Spleen (tissue), 11 donors: ENCODE data around the gene PMF1. TPM values are rescaled to one million over a fixed set of nuclear protein-coding genes. Genes with fewer than 3 reads are reported as not detected.

Source experiments
- DNase-seq: peaks from one replicate; pipeline ENCODE4 v3.0.0-alpha.2; 2020
- H3K27ac ChIP-seq, 8 donors: fragments of 200-600 bp; sonication (generic) in 7 of 8; 1 replicate in 4 of 8; 2 replicates in 4 of 8; pipeline versions ENCODE4 v1.5.0 to v1.8.0; 2016 to 2021; ENCODE audit warnings: inconsistent platforms in 4 of 8, mild to moderate bottlenecking in 4 of 8, moderate library complexity in 1 of 8
- H3K27me3 ChIP-seq, 7 donors: fragments of 200-600 bp; sonication (generic) in 6 of 7; replicated peaks in 1 of 7; 1 replicate in 4 of 7; 2 replicates in 3 of 7; pipeline versions ENCODE4 v1.5.0 to v1.8.0; 2016 to 2021; ENCODE audit warnings: inconsistent platforms in 3 of 7, mild to moderate bottlenecking in 1 of 7
- H3K36me3 ChIP-seq, 6 donors: fragments of 200-600 bp; sonication (generic) in 5 of 6; 1 replicate in 4 of 6; 2 replicates in 2 of 6; pipeline versions ENCODE4 v1.5.0 to v1.8.0; 2016 to 2021; ENCODE audit warnings: inconsistent platforms in 2 of 6
- H3K4me1 ChIP-seq, 6 donors: fragments of 200-600 bp; sonication (generic) in 5 of 6; 1 replicate in 3 of 6; 2 replicates in 3 of 6; pipeline versions ENCODE4 v1.5.0 to v1.8.0; 2016 to 2021; ENCODE audit warnings: inconsistent platforms in 3 of 6
- H3K4me3 ChIP-seq, 8 donors: fragments of 200-600 bp; sonication (generic) in 7 of 8; 1 replicate in 4 of 8; 2 replicates in 4 of 8; pipeline versions ENCODE4 v1.5.0 to v1.8.0; 2016 to 2021; ENCODE audit warnings: inconsistent platforms in 4 of 8, mild to moderate bottlenecking in 4 of 8, moderate library complexity in 2 of 8
- H3K9me3 ChIP-seq, 8 donors: fragments of 200-600 bp; sonication (generic) in 7 of 8; 1 replicate in 4 of 8; 2 replicates in 4 of 8; pipeline versions ENCODE4 v1.5.0 to v1.8.0; 2016 to 2021; ENCODE audit warnings: inconsistent platforms in 4 of 8
- POLR2A ChIP-seq, 3 donors: fragments of 450-650 bp; IDR thresholded peaks; one replicate each; pipeline ENCODE4 v1.5.1; 2017; ENCODE audit warnings: antibody characterized with exemption in 3 of 3, mild to moderate bottlenecking in 1 of 3
- POLR2AphosphoS5 ChIP-seq, 3 donors: sonication (generic); formaldehyde crosslinking; IDR thresholded peaks; one replicate each; pipeline ENCODE4 v1.5.1; 2017; ENCODE audit warnings: antibody characterized with exemption in 3 of 3
- WGBS, 5 donors: extraction: QIAGEN DNeasy Blood & Tissue Kit in 3 of 5; methylation state at CpG; one replicate each; pipeline versions ENCODE4 v1.1.5 to v1.1.7; 2013 to 2018; 5-methylcytosine and 5-hydroxymethylcytosine counted together
- intact Hi-C: fragments of 100-400 bp; cut with DNase I; formaldehyde crosslinking; loops from one replicate; pipeline ENCODE4 v1.15.0; 2023; ENCODE audit warnings: low total_unique reads
- polyA plus RNA-seq, 3 donors: library from polyadenylated mRNA; stranded (reverse); fragments of 200-250 nt; gene quantifications; one replicate each; pipeline ENCODE4 v1.2.1, GENCODE V29; 2013
- total RNA-seq, 7 donors: library from RNA; depleted of rRNA in 3 of 7; stranded (reverse); fragments of >200 nt in 3 of 7; fragmentation: NEBNext Ultra II Directional in 4 of 7; extraction: Animal tissue kit (Norgen Biotek cat#: 25700) in 4 of 7; gene quantifications; one replicate each; pipeline versions ENCODE4 v1.1.0 to v1.2.1, GENCODE V29; 2016 to 2021
- TF ChIP-seq, protein P1 (sequence below), 11 experiments: fragments of 200-600 bp in 7 of 11; fragments of 450-650 bp in 4 of 11; sonication (generic) in 4 of 11; IDR thresholded peaks in 8 of 11; conservative IDR thresholded peaks in 3 of 11; 1 replicate in 7 of 11; 2 replicates in 4 of 11; pipeline versions ENCODE4 v1.4.0 to v1.8.0; 2016 to 2021; ENCODE audit warnings: antibody characterized with exemption in 11 of 11, inconsistent platforms in 4 of 11, mild to moderate bottlenecking in 1 of 11
- donor health status: healthy with polysubstance abuse.
- donor health status: DM: no; HTN: no; CAD: no; lungs with moderate emphysema.
- donor health status: DM: no; HTN: no; CAD: no.
- donor health status: Bipolar disorder and iron deficiency.
- donor health status: healthy.
- donor health status: DM: no; HTN: no; CAD: no.
- donor health status: DM: yes; HTN: yes; CAD: no.

Gene PMF1
- total and polyA plus RNA-seq, 10 donors: 43.8 to 97.6 (median 60.4) TPM

DNA sequence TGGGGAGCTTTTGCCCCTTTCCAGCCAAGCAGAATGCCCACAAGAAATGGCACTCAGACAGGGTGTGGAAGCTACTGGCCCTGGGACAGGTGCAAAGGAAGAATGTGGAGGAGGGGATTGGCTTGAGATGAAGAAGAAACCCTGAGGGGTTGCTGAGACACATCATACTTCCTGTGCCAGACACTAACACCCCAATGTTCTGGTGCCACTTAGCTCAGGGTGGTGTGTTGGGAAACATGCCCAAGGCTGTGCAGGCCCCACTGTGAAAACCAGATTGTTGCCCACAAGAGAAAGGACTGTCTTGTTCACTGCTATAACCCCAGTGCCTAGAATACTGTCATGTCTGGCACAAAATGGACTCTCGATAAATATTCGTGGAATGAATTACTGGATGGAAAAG lies 44.9 kb downstream of the PMF1 start:
- intact Hi-C loops: no loop called here
- Histone ChIP-seq H3K9me3 (no peaks in the 10 kb centered on the region), H3K4me1 (peaks cover 0 to 29% (median 2%) of the 10 kb centered on the region in 6 donors), H3K4me3 (no peak overlapping the region), H3K27me3 (no peaks in the 10 kb centered on the region), H3K27ac (no peak overlapping the region), H3K36me3 (peaks cover 7 to 100% (median 95%) of the 10 kb centered on the region in 6 donors)
- TF ChIP-seq, protein P1, sequence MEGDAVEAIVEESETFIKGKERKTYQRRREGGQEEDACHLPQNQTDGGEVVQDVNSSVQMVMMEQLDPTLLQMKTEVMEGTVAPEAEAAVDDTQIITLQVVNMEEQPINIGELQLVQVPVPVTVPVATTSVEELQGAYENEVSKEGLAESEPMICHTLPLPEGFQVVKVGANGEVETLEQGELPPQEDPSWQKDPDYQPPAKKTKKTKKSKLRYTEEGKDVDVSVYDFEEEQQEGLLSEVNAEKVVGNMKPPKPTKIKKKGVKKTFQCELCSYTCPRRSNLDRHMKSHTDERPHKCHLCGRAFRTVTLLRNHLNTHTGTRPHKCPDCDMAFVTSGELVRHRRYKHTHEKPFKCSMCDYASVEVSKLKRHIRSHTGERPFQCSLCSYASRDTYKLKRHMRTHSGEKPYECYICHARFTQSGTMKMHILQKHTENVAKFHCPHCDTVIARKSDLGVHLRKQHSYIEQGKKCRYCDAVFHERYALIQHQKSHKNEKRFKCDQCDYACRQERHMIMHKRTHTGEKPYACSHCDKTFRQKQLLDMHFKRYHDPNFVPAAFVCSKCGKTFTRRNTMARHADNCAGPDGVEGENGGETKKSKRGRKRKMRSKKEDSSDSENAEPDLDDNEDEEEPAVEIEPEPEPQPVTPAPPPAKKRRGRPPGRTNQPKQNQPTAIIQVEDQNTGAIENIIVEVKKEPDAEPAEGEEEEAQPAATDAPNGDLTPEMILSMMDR (IDR thresholded peaks at IDR 0.05 in 8 of 11, conservative IDR thresholded peaks at IDR 0.05 in 3 of 11): no peak
- TF ChIP-seq POLR2AphosphoS5 (IDR thresholded peaks at IDR 0.05) (no peak), POLR2A (IDR thresholded peaks at IDR 0.05) (no peak)
- DNase-seq: no peak
- WGBS, 5 donors: 78 to 86% (median 83%) methylated on average over 2 of the region's 2 CpGs

DNA sequence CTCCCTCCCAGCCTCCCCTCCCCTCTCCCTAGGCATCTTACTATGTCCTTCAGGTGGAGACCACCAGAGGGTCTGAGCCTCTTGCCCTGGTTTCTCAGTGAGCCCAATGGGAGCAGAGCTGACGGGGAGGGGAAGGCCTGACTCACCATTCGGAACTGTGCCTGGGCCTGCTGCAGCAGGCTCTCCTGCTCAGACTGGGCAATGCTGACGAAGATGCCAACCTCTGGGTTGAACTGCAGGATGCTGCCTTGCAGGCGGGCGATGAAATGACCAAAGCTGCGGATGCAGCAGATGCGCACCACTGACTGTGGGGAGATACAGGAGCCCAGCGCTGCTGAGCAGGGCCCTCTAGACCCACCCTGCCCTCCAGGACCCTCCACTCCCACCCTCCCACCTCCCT lies 46.1 kb downstream of the PMF1 start:
- H3K36me3 ChIP-seq: peaks cover 7 to 100% (median 95%) of the 10 kb centered on the region in 6 donors
- WGBS, 5 donors: 91 to 98% (median 95%) methylated on average over 6 to 8 of the region's 8 CpGs

DNA sequence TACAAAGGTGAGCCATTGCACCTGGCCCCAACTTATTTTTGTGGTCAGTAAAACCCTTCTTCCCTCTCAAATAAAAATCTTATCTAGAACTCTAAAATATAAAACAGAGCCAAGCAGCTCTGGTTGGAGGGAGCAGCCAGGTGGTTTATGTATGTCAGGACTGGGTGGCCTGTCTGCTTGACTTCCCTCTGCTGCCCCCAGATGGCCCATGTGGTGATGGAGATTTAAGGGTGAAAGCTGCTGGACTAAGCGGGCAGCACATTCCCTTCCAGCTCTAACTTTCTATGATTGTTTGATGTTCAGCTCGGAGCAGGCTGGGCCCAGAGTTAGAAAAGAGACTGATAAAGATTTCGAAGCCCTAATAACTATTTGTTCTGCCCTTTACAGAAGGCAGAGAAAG lies 47.0 kb downstream of the PMF1 start:
- WGBS, 5 donors: 75 to 85% (median 80%) methylated on average over 3 of the region's 3 CpGs
- peaks cover 0 to 27% (median 2%) of the 10 kb centered on the region in 6 donors for H3K4me1 ChIP-seq
- TF ChIP-seq, protein P1 (IDR thresholded peaks at IDR 0.05 in 8 of 11, conservative IDR thresholded peaks at IDR 0.05 in 3 of 11): no peak
- TF ChIP-seq POLR2A (IDR thresholded peaks at IDR 0.05) (no peak), POLR2AphosphoS5 (IDR thresholded peaks at IDR 0.05) (no peak)
- no peak overlapping the region for H3K4me3 ChIP-seq
- peak overlapping the region in 4 of 8 donors; percentile 54 to 63 (median 61) for H3K27ac ChIP-seq
- intact Hi-C loops: no loop called here
- H3K27me3 ChIP-seq: no peaks in the 10 kb centered on the region
- H3K36me3 ChIP-seq: peaks cover 7 to 100% (median 94%) of the 10 kb centered on the region in 6 donors
- no peaks in the 10 kb centered on the region for H3K9me3 ChIP-seq
- no peak for DNase-seq

More for the DNA sequence above, 46.1 kb downstream of the PMF1 start:
- Histone ChIP-seq H3K4me1 (peaks cover 0 to 27% (median 2%) of the 10 kb centered on the region in 6 donors), H3K9me3 (no peaks in the 10 kb centered on the region), H3K27me3 (no peaks in the 10 kb centered on the region), H3K27ac (peak overlapping the region in 2 of 8 donors; percentile 54 to 63), H3K4me3 (no peak overlapping the region)
- no peak for DNase-seq
- TF ChIP-seq POLR2A (IDR thresholded peaks at IDR 0.05) (no peak), POLR2AphosphoS5 (IDR thresholded peaks at IDR 0.05) (peak in 1 of 3 donors; percentile 27)
- TF ChIP-seq, protein P1 (IDR thresholded peaks at IDR 0.05 in 8 of 11, conservative IDR thresholded peaks at IDR 0.05 in 3 of 11): no peak
- intact Hi-C loops: no loop called here

DNA sequence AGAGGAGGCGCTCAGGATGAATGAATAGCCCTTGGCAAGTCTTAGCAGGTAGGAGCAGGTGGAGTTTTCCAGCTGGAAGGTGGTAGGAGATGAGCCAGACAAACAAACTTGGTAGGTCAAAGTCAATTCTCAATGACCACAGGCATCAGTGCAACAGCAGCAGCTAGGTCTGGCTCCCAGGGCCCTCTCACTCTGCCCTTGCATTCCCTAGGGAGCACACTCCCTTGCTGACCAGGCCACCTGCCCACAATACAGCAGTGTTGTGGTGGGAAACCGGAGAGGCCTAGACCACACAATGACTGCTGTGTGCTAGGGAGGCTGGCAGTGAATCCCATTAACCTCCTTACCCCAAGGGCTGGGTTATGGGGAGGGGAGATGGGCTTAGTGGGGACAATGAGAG lies 48.1 kb downstream of the PMF1 start:
- TF ChIP-seq POLR2AphosphoS5 (IDR thresholded peaks at IDR 0.05) (no peak), POLR2A (IDR thresholded peaks at IDR 0.05) (no peak)
- TF ChIP-seq, protein P1 (IDR thresholded peaks at IDR 0.05 in 8 of 11, conservative IDR thresholded peaks at IDR 0.05 in 3 of 11): no peak
- Histone ChIP-seq H3K27me3 (no peaks in the 10 kb centered on the region), H3K27ac (peak overlapping the region in 4 of 8 donors; percentile 54 to 63 (median 61)), H3K36me3 (peaks cover 7 to 100% (median 94%) of the 10 kb centered on the region in 6 donors), H3K4me1 (peaks cover 0 to 27% (median 2%) of the 10 kb centered on the region in 6 donors), H3K4me3 (no peak overlapping the region), H3K9me3 (no peaks in the 10 kb centered on the region)
- intact Hi-C loops: no loop called here
- DNase-seq: no peak
- WGBS, 5 donors: 77 to 93% (median 88%) methylated on average over 1 to 2 of the region's 2 CpGs
